ENCODE results near the gene SGIP1. TPM values are rescaled to one million over a fixed set of nuclear protein-coding genes. Genes with fewer than 3 reads are reported as not detected.

Gene SGIP1
- total RNA-seq, 1 donor, result 17.4 TPM

DNA sequence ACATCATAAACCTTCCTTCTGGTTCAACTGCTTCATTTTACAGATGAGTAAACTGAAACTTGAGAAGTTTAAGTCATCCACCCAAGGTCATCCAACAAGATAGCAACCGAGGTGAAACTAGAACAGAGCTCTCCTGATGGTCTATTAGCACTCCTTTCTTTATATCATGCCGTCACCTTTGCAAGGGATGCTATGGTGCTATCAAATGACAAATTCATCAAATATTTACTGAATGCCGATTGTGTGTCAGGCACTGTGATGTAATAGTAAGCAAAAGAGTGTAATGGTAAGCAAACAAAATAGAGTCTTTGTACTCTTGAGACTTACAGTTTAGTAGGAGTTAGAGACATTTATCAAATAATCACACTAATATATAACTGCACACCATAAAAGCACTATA lies 14.0 kb upstream of the SGIP1 start:
- H3K9me3 ChIP-seq (ENCODE audit: low read depth, low read length), result no peaks in the 10 kb centered on the region
- H3K36me3 ChIP-seq (ENCODE audit: insufficient read depth, low read length), result no peaks in the 10 kb centered on the region
- H3K4me3 ChIP-seq (ENCODE audit: insufficient read depth, low read length), result no peak overlapping the region
- H4K20me1 ChIP-seq (ENCODE audit: insufficient read depth, low read length), result no peaks in the 10 kb centered on the region
- H3K4me1 ChIP-seq (ENCODE audit: insufficient read depth, low read length), result peaks cover 13% of the 10 kb centered on the region
- no peak for DNase-seq (ENCODE audit: insufficient read length, low spot score, missing footprints)
- no peak overlapping the region for H2AFZ ChIP-seq (ENCODE audit: low read length)
- no peak overlapping the region for H3K4me2 ChIP-seq (ENCODE audit: insufficient read depth, low read length)
- H3K27ac ChIP-seq (ENCODE audit: low read depth, low read length), result no peak overlapping the region
- H3K79me2 ChIP-seq (ENCODE audit: insufficient read depth, low read length), result no peaks in the 10 kb centered on the region
- TF ChIP-seq, protein P1, sequence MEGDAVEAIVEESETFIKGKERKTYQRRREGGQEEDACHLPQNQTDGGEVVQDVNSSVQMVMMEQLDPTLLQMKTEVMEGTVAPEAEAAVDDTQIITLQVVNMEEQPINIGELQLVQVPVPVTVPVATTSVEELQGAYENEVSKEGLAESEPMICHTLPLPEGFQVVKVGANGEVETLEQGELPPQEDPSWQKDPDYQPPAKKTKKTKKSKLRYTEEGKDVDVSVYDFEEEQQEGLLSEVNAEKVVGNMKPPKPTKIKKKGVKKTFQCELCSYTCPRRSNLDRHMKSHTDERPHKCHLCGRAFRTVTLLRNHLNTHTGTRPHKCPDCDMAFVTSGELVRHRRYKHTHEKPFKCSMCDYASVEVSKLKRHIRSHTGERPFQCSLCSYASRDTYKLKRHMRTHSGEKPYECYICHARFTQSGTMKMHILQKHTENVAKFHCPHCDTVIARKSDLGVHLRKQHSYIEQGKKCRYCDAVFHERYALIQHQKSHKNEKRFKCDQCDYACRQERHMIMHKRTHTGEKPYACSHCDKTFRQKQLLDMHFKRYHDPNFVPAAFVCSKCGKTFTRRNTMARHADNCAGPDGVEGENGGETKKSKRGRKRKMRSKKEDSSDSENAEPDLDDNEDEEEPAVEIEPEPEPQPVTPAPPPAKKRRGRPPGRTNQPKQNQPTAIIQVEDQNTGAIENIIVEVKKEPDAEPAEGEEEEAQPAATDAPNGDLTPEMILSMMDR (IDR thresholded peaks at IDR 0.05; ENCODE audit: extremely low read depth, low read depth, low read length), result no peak
- H3K27me3 ChIP-seq (ENCODE audit: insufficient read depth, low read length), result no peaks in the 10 kb centered on the region

DNA sequence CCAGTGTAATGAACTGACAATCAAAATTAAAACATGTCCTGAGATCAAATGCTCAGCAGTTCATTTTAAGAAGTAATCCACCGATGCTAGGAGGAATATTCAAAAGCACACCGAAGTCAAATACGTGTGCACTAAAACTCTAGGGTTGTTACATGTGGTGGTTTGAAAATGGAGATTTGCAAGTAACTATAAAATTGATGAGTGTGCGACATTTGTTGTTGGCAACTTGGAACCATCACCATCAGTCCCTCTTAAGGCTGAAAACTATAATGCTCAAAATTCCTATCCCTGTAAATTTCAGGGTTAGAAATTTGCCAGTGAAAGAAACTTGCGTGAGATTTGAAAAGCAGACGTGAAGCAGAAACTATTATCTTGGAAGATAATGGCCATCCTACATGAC lies 13.3 kb upstream of the SGIP1 start:
- no peaks in the 10 kb centered on the region for H3K36me3 ChIP-seq (ENCODE audit: insufficient read depth, low read length)
- no peak for DNase-seq (ENCODE audit: insufficient read length, low spot score, missing footprints)
- H3K4me3 ChIP-seq (ENCODE audit: insufficient read depth, low read length), result no peak overlapping the region
- H3K27me3 ChIP-seq (ENCODE audit: insufficient read depth, low read length), result no peaks in the 10 kb centered on the region
- H2AFZ ChIP-seq (ENCODE audit: low read length), result no peak overlapping the region
- no peaks in the 10 kb centered on the region for H4K20me1 ChIP-seq (ENCODE audit: insufficient read depth, low read length)
- TF ChIP-seq, protein P1 (IDR thresholded peaks at IDR 0.05; ENCODE audit: extremely low read depth, low read depth, low read length), result no peak
- peaks cover 13% of the 10 kb centered on the region for H3K4me1 ChIP-seq (ENCODE audit: insufficient read depth, low read length)
- no peaks in the 10 kb centered on the region for H3K9me3 ChIP-seq (ENCODE audit: low read depth, low read length)
- H3K4me2 ChIP-seq (ENCODE audit: insufficient read depth, low read length), result no peak overlapping the region
- H3K27ac ChIP-seq (ENCODE audit: low read depth, low read length), result no peak overlapping the region
- H3K79me2 ChIP-seq (ENCODE audit: insufficient read depth, low read length), result no peaks in the 10 kb centered on the region

DNA sequence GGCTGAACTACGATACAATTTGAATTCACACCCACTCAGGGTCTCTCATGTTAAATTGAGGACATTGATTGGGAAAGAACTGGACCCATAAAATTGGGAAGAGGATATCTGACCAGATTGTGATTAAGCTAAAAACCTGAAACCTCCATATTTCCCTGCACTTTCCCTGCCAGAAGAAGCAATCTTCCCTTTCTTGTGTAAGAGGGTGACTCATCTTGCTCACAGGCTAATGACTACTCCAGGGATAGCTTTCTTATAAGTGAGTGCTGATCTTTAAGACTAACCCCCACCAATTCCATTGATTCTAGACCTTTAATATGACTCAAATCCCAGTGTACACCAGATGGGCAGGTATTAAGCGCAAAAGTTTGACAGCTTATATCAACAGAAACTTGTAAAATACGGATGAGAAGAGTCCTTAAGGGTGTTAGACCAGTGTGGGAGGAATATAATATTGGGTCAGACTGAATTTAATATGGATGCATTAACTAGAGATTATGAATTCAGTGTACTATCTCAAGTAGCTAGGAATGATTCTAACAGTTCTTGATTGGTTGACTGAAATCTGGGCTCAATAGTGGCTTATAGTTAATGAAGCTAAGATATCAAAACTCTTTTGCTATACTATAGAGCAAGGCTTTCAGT lies 12.1 kb upstream of the SGIP1 start:
- Histone ChIP-seq H3K9me3 (ENCODE audit: low read depth, low read length) (no peaks in the 10 kb centered on the region), H3K79me2 (ENCODE audit: insufficient read depth, low read length) (no peaks in the 10 kb centered on the region), H3K27me3 (ENCODE audit: insufficient read depth, low read length) (no peaks in the 10 kb centered on the region), H3K4me3 (ENCODE audit: insufficient read depth, low read length) (peak overlapping the region; percentile 18), H3K36me3 (ENCODE audit: insufficient read depth, low read length) (no peaks in the 10 kb centered on the region), H3K4me2 (ENCODE audit: insufficient read depth, low read length) (peak overlapping the region; percentile 63), H4K20me1 (ENCODE audit: insufficient read depth, low read length) (no peaks in the 10 kb centered on the region), H3K27ac (ENCODE audit: low read depth, low read length) (peak overlapping the region; percentile 54), H2AFZ (ENCODE audit: low read length) (peak overlapping the region; percentile 63), H3K4me1 (ENCODE audit: insufficient read depth, low read length) (peaks cover 13% of the 10 kb centered on the region)
- TF ChIP-seq, protein P1 (IDR thresholded peaks at IDR 0.05; ENCODE audit: extremely low read depth, low read depth, low read length), result no peak
- peak; percentile 87 for DNase-seq (ENCODE audit: insufficient read length, low spot score, missing footprints)

DNA sequence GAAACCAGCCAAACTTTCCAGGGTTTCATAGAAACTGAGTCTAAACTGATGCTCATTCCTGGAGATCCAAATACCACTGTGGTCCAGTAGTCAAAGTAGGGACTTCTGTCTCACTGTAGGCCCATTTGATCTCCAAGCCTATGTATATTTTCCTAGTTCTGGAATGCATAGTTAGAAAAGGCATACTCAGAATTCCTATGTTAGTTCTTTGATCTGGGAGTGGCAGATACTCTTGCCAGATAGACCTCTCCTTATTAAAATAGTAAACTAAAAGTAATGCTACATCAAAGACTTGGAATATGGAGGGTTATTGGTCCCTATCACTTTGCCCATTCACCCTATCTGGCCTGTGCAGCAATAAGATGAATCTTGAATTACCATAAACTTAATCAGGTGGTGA lies 10.4 kb upstream of the SGIP1 start:
- H2AFZ ChIP-seq (ENCODE audit: low read length), result no peak overlapping the region
- no peak overlapping the region for H3K4me2 ChIP-seq (ENCODE audit: insufficient read depth, low read length)
- no peak for DNase-seq (ENCODE audit: insufficient read length, low spot score, missing footprints)
- no peak overlapping the region for H3K4me3 ChIP-seq (ENCODE audit: insufficient read depth, low read length)
- no peaks in the 10 kb centered on the region for H3K36me3 ChIP-seq (ENCODE audit: insufficient read depth, low read length)
- TF ChIP-seq, protein P1 (IDR thresholded peaks at IDR 0.05; ENCODE audit: extremely low read depth, low read depth, low read length), result no peak
- H3K27ac ChIP-seq (ENCODE audit: low read depth, low read length), result no peak overlapping the region
- H3K27me3 ChIP-seq (ENCODE audit: insufficient read depth, low read length), result no peaks in the 10 kb centered on the region
- no peaks in the 10 kb centered on the region for H3K9me3 ChIP-seq (ENCODE audit: low read depth, low read length)
- no peaks in the 10 kb centered on the region for H4K20me1 ChIP-seq (ENCODE audit: insufficient read depth, low read length)
- H3K4me1 ChIP-seq (ENCODE audit: insufficient read depth, low read length), result peaks cover 13% of the 10 kb centered on the region
- no peaks in the 10 kb centered on the region for H3K79me2 ChIP-seq (ENCODE audit: insufficient read depth, low read length)

Measured in osteoblast (primary cell).